Measurements from ENCODE around the gene XPC. TPM values are rescaled to one million over a fixed set of nuclear protein-coding genes. Genes with fewer than 3 reads are reported as not detected.
A peak's percentile ranks its signal among the peaks of the same experiment; 100 is the strongest.
"Not testable (repeated sequence)": the region's sequence is repeated elsewhere in the genome, so short reads cannot be mapped to it uniquely, and the experiment has no call there.

The XPC gene
- total RNA-seq, 2 donors from 2014 or later = 33.2 to 34.9 TPM

DNA sequence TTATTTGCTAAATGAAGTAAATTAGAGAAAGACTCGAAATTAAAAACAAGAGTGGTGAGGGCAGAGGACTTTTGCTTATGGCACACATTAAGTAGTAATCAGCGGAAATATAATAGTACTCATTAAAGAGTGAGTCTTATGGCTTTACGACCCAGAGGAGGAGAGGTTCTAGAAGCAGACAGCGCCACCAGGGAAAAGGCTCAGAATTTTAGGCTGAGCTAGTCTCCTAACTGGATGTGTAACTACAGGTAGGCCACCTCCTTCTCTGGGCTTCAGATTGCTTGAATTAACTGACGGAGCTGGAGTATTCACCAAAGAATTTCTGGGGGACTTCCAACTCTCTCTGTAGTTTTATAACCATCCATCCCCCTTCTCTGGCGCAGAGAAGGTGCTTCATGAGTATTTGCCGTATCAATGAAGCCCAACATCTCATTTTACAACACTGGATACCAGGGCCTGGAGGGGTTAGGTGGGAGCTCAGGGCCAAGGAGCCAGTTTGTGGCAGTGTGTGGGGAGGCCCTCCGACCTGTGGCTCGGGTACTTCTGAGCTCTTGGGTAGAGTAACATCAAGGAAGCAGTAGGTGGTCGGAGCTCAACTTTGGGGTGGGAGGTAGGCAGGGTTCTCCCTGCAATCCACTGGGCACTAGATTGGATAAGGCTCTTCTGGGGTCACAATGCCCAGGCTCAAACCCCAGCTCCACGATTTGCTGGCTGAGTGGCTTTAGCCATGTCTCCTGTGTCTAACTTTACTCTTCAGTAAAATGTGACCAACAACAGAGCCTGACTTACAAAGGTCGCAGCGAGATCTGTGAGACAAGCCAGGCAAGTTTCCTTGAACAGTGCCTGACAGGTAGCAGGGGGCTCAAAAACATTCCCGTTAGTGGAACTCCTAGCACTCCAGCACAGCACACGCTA, 54.8 kb downstream of the XPC start:
- DNase-seq = no peak
- Histone ChIP-seq H3K9me3 (no peaks in the 10 kb centered on the region), H3K36me3 (replicated peaks in 1 of 2; ENCODE audit: insufficient read depth in 1 of 2, low read depth in 2 of 2) (no peaks in the 10 kb centered on the region), H3K4me1 (peaks cover 42% of the 10 kb centered on the region), H3K27me3 (no peaks in the 10 kb centered on the region), H3K4me3 (peak overlapping the region; percentile 55 to 69), H3K27ac (peak overlapping the region; percentile 66 to 94 (median 92))
- no peak for TF ChIP-seq POLR2A (IDR thresholded peaks at IDR 0.05)
- TF ChIP-seq CTCF (IDR thresholded peaks at IDR 0.05) = no peak
- intact Hi-C loops (cut with DNase I) = loop anchor here (10.0 kb wide), 1 partner anchor 229 kb away; no protein-coding TSS in a partner anchor
- WGBS, 2 donors = 48 to 64% methylated on average over 12 to 15 of the region's 15 CpGs
- ATAC-seq = no peak

- Histone ChIP-seq H3K4me3 (no peak overlapping the region), H3K27me3 (no peaks in the 10 kb centered on the region), H3K36me3 (replicated peaks in 1 of 2; ENCODE audit: insufficient read depth in 1 of 2, low read depth in 2 of 2) (no peaks in the 10 kb centered on the region), H3K4me1 (peaks cover 53% of the 10 kb centered on the region), H3K27ac (no peak overlapping the region), H3K9me3 (no peaks in the 10 kb centered on the region)
- no peak for ATAC-seq
- intact Hi-C loops (cut with DNase I) = loop anchor here (10.0 kb wide), 1 partner anchor 228 kb away; no protein-coding TSS in a partner anchor
- no peak for DNase-seq
- no peak for TF ChIP-seq POLR2A (IDR thresholded peaks at IDR 0.05)
- TF ChIP-seq CTCF (IDR thresholded peaks at IDR 0.05) = no peak
- WGBS, 2 donors = 82 to 94% methylated on average over 3 of the region's 3 CpGs
Measured at GRCh38 chr3:14122301-14122700, 56.1 kb downstream of the XPC start.

DNA sequence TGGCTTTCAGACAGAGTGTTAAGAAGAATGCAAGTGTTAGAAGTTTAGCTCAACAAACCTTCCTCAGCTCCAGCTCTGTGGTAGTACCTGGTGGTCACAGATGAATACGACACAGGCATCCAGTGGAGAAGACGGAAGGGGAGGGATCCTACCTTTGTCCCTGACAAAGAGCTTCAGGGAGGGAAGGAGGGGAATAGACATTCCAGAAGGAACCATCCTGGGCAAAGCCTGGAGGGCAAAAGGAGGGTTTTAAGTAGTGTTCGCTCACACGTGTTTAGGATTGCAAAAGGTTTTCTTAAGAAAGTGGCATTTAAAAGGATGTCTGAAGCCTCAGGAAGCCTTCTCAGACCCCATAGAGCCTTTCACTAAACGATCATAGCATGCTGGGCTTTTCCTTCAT, 56.5 kb downstream of the XPC start:
- no peak for ATAC-seq
- Histone ChIP-seq H3K4me3 (no peak overlapping the region), H3K9me3 (no peaks in the 10 kb centered on the region), H3K27me3 (no peaks in the 10 kb centered on the region), H3K4me1 (peaks cover 49% of the 10 kb centered on the region), H3K27ac (no peak overlapping the region), H3K36me3 (replicated peaks in 1 of 2; ENCODE audit: insufficient read depth in 1 of 2, low read depth in 2 of 2) (no peaks in the 10 kb centered on the region)
- no peak for DNase-seq
- TF ChIP-seq CTCF (IDR thresholded peaks at IDR 0.05) (no peak), POLR2A (IDR thresholded peaks at IDR 0.05) (no peak)
- intact Hi-C loops (cut with DNase I) = loop anchor here (10.0 kb wide), 1 partner anchor 227 kb away; no protein-coding TSS in a partner anchor
- WGBS, 2 donors = 89 to 91% methylated on average over 5 of the region's 5 CpGs

GRCh38 chr3:14120921-14121448, 57.4 kb downstream of the XPC start:
- ATAC-seq; H3K4me3 ChIP-seq; DNase-seq; H3K9me3 ChIP-seq; H3K27ac ChIP-seq; H3K27me3 ChIP-seq; H3K36me3 ChIP-seq (replicated peaks in 1 of 2; ENCODE audit: insufficient read depth in 1 of 2, low read depth in 2 of 2): not testable (repeated sequence)
- WGBS, 2 donors = 94 to 100% methylated on average over 2 of the region's 2 CpGs
- peaks cover 40% of the 10 kb centered on the region for H3K4me1 ChIP-seq
- intact Hi-C loops (cut with DNase I) = loop anchor here (10.0 kb wide), 1 partner anchor 226 kb away; no protein-coding TSS in a partner anchor

DNA sequence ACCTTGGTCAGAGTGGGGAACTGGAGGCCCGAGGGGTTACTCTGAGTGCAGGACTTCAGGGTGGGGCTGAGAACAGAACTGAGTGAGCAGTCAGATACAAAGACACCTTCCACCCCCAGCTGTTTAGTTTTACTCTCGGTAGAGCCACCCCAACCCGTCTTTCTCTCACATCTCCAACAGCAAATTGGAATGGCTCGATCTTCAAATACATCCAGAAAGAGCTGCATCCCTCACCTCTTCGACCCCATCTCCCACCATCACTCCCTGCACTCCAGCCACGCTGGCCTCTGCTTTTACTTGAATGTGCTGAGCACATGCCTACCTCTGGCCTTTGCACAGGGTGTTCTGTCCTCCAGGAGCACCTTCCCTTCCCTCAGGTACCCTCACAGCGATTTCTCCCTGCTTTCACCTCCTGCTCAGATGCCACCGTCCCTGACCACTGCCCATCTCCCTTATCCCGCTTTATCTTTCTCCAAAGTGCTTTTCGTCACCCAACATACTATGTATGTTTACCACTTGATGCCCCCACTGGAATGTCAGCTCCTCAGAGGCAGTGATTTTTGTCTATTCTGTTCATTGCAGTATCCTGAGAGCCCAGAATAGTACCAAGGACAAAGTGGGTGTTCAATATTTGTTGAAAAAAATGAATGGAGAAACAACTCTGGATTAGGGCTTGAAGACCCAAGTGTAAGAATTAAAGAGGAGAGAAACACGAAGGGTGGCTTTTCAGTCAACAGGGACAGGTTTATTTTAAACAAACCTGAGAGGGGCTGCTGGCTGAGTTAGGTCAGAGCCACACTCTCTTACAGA, 58.1 kb downstream of the XPC start:
- Histone ChIP-seq H3K27ac (peak overlapping the region in 2 of 4 donors; percentile 59 to 75), H3K4me1 (peaks cover 35% of the 10 kb centered on the region), H3K4me3 (no peak overlapping the region), H3K27me3 (no peaks in the 10 kb centered on the region), H3K36me3 (replicated peaks in 1 of 2; ENCODE audit: insufficient read depth in 1 of 2, low read depth in 2 of 2) (peaks cover 0 to 5% of the 10 kb centered on the region in 2 donors), H3K9me3 (no peaks in the 10 kb centered on the region)
- no peak for TF ChIP-seq POLR2A (IDR thresholded peaks at IDR 0.05)
- TF ChIP-seq CTCF (IDR thresholded peaks at IDR 0.05) = no peak
- 94% methylated on average over 11 of the region's 11 CpGs for WGBS, 2 donors
- intact Hi-C loops (cut with DNase I) = loop anchor here (10.0 kb wide), 1 partner anchor 226 kb away; no protein-coding TSS in a partner anchor
- no peak for ATAC-seq
- no peak for DNase-seq
